ENCODE results near the gene CXCL16. TPM values are rescaled to one million over a fixed set of nuclear protein-coding genes. Genes with fewer than 3 reads are reported as not detected.

CXCL16 gene
- total and polyA plus RNA-seq, 2 of the 13 experiments (the other 11 are each of a cell fraction or from before 2014, with no cell fraction given) = 9.4 to 101 TPM

DNA sequence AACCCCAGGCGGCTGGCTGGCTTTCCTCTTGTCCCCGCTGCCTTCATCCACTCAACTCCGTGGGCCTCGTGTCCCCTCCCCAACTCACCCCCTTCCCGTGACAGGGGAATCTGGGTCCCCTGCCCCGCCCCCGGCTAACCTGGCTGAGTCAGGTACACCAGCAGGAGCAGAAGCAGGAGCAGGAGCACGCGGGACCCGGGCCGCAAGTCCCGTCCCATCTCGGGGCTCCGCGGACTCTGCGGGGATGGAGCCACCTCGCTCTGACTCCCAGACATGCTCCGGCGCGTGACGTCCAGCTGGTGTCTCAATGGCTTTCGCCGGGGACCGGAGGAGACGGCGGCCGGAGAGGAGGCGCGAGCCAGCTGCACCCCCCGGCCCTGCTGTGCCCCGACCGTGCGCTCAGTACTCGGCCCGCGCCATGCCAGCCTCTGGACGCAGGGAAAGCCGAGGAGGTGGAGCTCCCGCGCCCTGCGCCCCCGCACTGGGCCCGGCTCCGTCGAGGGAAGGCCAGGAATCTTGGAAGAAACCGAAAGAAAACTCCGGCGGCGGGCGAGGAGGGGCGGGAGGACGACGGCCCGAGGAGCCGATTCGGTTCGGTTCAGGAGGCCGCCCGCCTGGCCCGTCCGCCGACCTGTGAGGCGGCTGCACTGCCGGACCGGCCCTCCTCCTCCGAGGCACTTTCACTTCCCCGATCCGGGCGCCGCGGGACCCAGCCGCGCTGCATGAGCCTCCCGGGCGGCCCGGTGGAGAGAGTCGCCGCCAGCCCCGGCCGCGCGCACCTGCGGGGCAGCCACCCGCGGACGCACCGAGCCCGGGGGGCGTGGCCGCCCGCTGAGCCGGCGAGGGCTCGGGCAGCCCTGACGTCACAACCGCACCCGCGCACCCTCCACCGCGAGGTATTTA, at the start of gene CXCL16, which contains the start of gene ZMYND15 (continued):
- TF ChIP-seq STAT5B (CRISPR knock-in tag; IDR thresholded peaks at IDR 0.05) = 0 out of 2 replicates have a peak, but pooled peaks have one; percentile 14
- no peak for TF ChIP-seq STAG1 (CRISPR knock-in tag; IDR thresholded peaks at IDR 0.05)
- TF ChIP-seq DNMT3B (CRISPR knock-in tag; conservative IDR thresholded peaks at IDR 0.05) = no peak
- 0 out of 2 replicates have a peak, but pooled peaks have one; percentile 64 for TF ChIP-seq GTF3A (CRISPR knock-in tag; conservative IDR thresholded peaks at IDR 0.05)
- TF ChIP-seq ZNF75D (CRISPR knock-in tag; IDR thresholded peaks at IDR 0.05; ENCODE audit: borderline replicate concordance) = no peak
- no peak for TF ChIP-seq HBP1 (CRISPR knock-in tag; IDR thresholded peaks at IDR 0.05; ENCODE audit: low read depth)
- TF ChIP-seq ZSCAN25 (CRISPR knock-in tag; IDR thresholded peaks at IDR 0.05) = no peak
- TF ChIP-seq RFX1 (IDR thresholded peaks at IDR 0.05) = no peak
- no peak for TF ChIP-seq NCOA2 (CRISPR knock-in tag; IDR thresholded peaks at IDR 0.05)
- 0 out of 2 replicates have a peak, but pooled peaks have one; percentile 27 for TF ChIP-seq SP4 (CRISPR knock-in tag; IDR thresholded peaks at IDR 0.05)
- TF ChIP-seq ZNF282 (IDR thresholded peaks at IDR 0.05; ENCODE audit: partially characterized antibody) = no peak
- TF ChIP-seq ELF4 (CRISPR knock-in tag; IDR thresholded peaks at IDR 0.05; ENCODE audit: borderline replicate concordance) = no peak
- no peak for TF ChIP-seq ZSCAN30 (CRISPR knock-in tag; IDR thresholded peaks at IDR 0.05)
- TF ChIP-seq CENPX (CRISPR knock-in tag; IDR thresholded peaks at IDR 0.05) = no peak
- no peak for TF ChIP-seq KDM1A (CRISPR knock-in tag; IDR thresholded peaks at IDR 0.05)
- no peak for TF ChIP-seq RCOR2 (CRISPR knock-in tag; IDR thresholded peaks at IDR 0.05)
- TF ChIP-seq ZNF709 (CRISPR knock-in tag; IDR thresholded peaks at IDR 0.05) = peak; percentile 89
- no peak for TF ChIP-seq HCFC1 (IDR thresholded peaks at IDR 0.05; ENCODE audit: low read depth, low read length)
- no peak for TF ChIP-seq MBD4 (IDR thresholded peaks at IDR 0.05; ENCODE audit: borderline replicate concordance, low read length)
- no peak for TF ChIP-seq GPBP1L1 (CRISPR knock-in tag; IDR thresholded peaks at IDR 0.05)
- TF ChIP-seq ETV5 (CRISPR knock-in tag; IDR thresholded peaks at IDR 0.05; ENCODE audit: borderline replicate concordance) = no peak
- no peak for TF ChIP-seq ZNF547 (CRISPR knock-in tag; IDR thresholded peaks at IDR 0.05)
- no peak for TF ChIP-seq ADNP (CRISPR knock-in tag; IDR thresholded peaks at IDR 0.05)
- no peak for TF ChIP-seq TRIM22 (IDR thresholded peaks at IDR 0.05)
- peak; percentile 89; the same call in 1 of the 2 replicates for TF ChIP-seq MEIS1 (CRISPR knock-in tag; IDR thresholded peaks at IDR 0.05; ENCODE audit: borderline replicate concordance)

Data from HepG2 (cell line).